Stimulated activated CD8-positive, alpha-beta memory T cell treated with anti-CD3 and anti-CD28 coated beads, Interleukin-12 subunit alpha, Interleukin-12 subunit beta, amount 100 ng/mL, for 24 hours (primary cell): ENCODE data around the gene LGALS3BP.

Experiments
- DNase-seq: peaks from one replicate; pipeline ENCODE4 v3.0.0-alpha.2; 2020; ENCODE audit errors: extremely low read depth

The LGALS3BP gene

GRCh38 chr17:78937561-78937960 is 42.2 kb downstream of the LGALS3BP start:
- DNase-seq, result no peak

GRCh38 chr17:78935419-78936323 is 44.1 kb downstream of the LGALS3BP start:
- no peak for DNase-seq

GRCh38 chr17:78934681-78935418 is 44.9 kb downstream of the LGALS3BP start:
- DNase-seq, result no peak

- no peak for DNase-seq
Observed at GRCh38 chr17:78933959-78934568, 45.7 kb downstream of the LGALS3BP start.

GRCh38 chr17:78933025-78933958 is 46.4 kb downstream of the LGALS3BP start:
- DNase-seq, result no peak

- no peak for DNase-seq
Observed at GRCh38 chr17:78929908-78930775, 49.6 kb downstream of the LGALS3BP start.

GRCh38 chr17:78925662-78926555 is 53.8 kb downstream of the LGALS3BP start:
- DNase-seq, result no peak

GRCh38 chr17:78925234-78925633 is 54.5 kb downstream of the LGALS3BP start, which contains the start of gene TIMP2:
Gene TIMP2, minus strand, starts transcription at chr17:78925387. Its CDS starts 299 bp downstream, at chr17:78925088.
- no peak for DNase-seq

- DNase-seq, result no peak
Observed at GRCh38 chr17:78924481-78925151, 55.1 kb downstream of the LGALS3BP start.

- DNase-seq, result no peak
Observed at GRCh38 chr17:78923660-78924453, 55.9 kb downstream of the LGALS3BP start.

GRCh38 chr17:78922816-78923498 is 56.8 kb downstream of the LGALS3BP start:
- DNase-seq, result no peak

GRCh38 chr17:78921437-78921971 is 58.2 kb downstream of the LGALS3BP start:
- no peak for DNase-seq
